ENCODE results near the gene FTSJ1.

The FTSJ1 gene

GRCh38 chrX:48470833-48471118, 5.2 kb upstream of the FTSJ1 start:
- FAIRE-seq = no peak

- no peak for FAIRE-seq
These were observed 4.5 kb upstream of the FTSJ1 start for GRCh38 chrX:48471504-48471903.

GRCh38 chrX:48472225-48472624, 3.8 kb upstream of the FTSJ1 start:
- no peak for FAIRE-seq

- no peak for FAIRE-seq
These were observed 2.9 kb upstream of the FTSJ1 start for GRCh38 chrX:48472851-48473703.

GRCh38 chrX:48473704-48473990, 2.4 kb upstream of the FTSJ1 start:
- no peak for FAIRE-seq

GRCh38 chrX:48474127-48474526, 1.9 kb upstream of the FTSJ1 start:
- FAIRE-seq = no peak

GRCh38 chrX:48474581-48474980, 1.4 kb upstream of the FTSJ1 start:
- no peak for FAIRE-seq

GRCh38 chrX:48475296-48475695, 703 bp upstream of the FTSJ1 start:
- FAIRE-seq = no peak

GRCh38 chrX:48476919-48477318, 920 bp downstream of the FTSJ1 start:
- no peak for FAIRE-seq

- no peak for FAIRE-seq
These were observed 2.2 kb downstream of the FTSJ1 start for GRCh38 chrX:48477960-48478755.

- no peak for FAIRE-seq
These were observed 2.8 kb downstream of the FTSJ1 start for GRCh38 chrX:48478806-48479205.

- no peak for FAIRE-seq
These were observed 4.1 kb downstream of the FTSJ1 start for GRCh38 chrX:48480142-48480541.

- FAIRE-seq = no peak
These were observed 4.6 kb downstream of the FTSJ1 start for GRCh38 chrX:48480583-48480982.

- FAIRE-seq = no peak
These were observed 6.5 kb downstream of the FTSJ1 start for GRCh38 chrX:48482526-48482925.

GRCh38 chrX:48487362-48487798, 11.4 kb downstream of the FTSJ1 start:
- FAIRE-seq = no peak

- no peak for FAIRE-seq
These were observed 12.0 kb downstream of the FTSJ1 start for GRCh38 chrX:48488034-48488433.

GRCh38 chrX:48489296-48489695, 13.3 kb downstream of the FTSJ1 start:
- FAIRE-seq = no peak

GRCh38 chrX:48489892-48490291, 13.9 kb downstream of the FTSJ1 start:
- FAIRE-seq = no peak

- FAIRE-seq = no peak
These were observed 14.7 kb downstream of the FTSJ1 start for GRCh38 chrX:48490661-48491060.

- FAIRE-seq = no peak
These were observed 15.8 kb downstream of the FTSJ1 start for GRCh38 chrX:48491809-48492208.

GRCh38 chrX:48492293-48492910, 16.4 kb downstream of the FTSJ1 start:
- FAIRE-seq = no peak

GRCh38 chrX:48493890-48494364, 17.9 kb downstream of the FTSJ1 start:
- FAIRE-seq = no peak

GRCh38 chrX:48496660-48497059, 20.7 kb downstream of the FTSJ1 start:
- FAIRE-seq = no peak

- FAIRE-seq = no peak
These were observed 21.9 kb downstream of the FTSJ1 start for GRCh38 chrX:48497871-48498270.
